GF-D8 (cell line): Measurements from ENCODE around the gene FOXS1.
"Not testable (repeated sequence)": the region's sequence is repeated elsewhere in the genome, so short reads cannot be mapped to it uniquely, and the experiment has no call there.

Experiments used
- DNase-seq: peaks from one replicate; lab custom pipeline; 2025; lab: John Stamatoyannopoulos, UW

Gene FOXS1

GRCh38 chr20:31839782-31840487 is 5.5 kb downstream of the FOXS1 start:
- DNase-seq, result no peak

- DNase-seq, result peak; percentile 41
These were observed 6.6 kb downstream of the FOXS1 start for GRCh38 chr20:31838646-31839292.

- no peak for DNase-seq
These were observed 7.5 kb downstream of the FOXS1 start for GRCh38 chr20:31837896-31838397.

- no peak for DNase-seq
These were observed 8.4 kb downstream of the FOXS1 start for GRCh38 chr20:31836853-31837608.

- DNase-seq, result peak; percentile 73
These were observed 9.2 kb downstream of the FOXS1 start for GRCh38 chr20:31835977-31836852.

GRCh38 chr20:31835554-31835953 is 9.8 kb downstream of the FOXS1 start:
- no peak for DNase-seq

- DNase-seq, result no peak
These were observed 11.4 kb downstream of the FOXS1 start for GRCh38 chr20:31833931-31834521.

- no peak for DNase-seq
These were observed 12.1 kb downstream of the FOXS1 start for GRCh38 chr20:31833130-31833930.

GRCh38 chr20:31831771-31832306 is 13.6 kb downstream of the FOXS1 start:
- DNase-seq, result no peak

GRCh38 chr20:31831211-31831610 is 14.2 kb downstream of the FOXS1 start:
- no peak for DNase-seq

GRCh38 chr20:31830406-31830981 is 14.9 kb downstream of the FOXS1 start:
- no peak for DNase-seq

- no peak for DNase-seq
These were observed 15.7 kb downstream of the FOXS1 start for GRCh38 chr20:31829731-31830130.

- not testable (repeated sequence) for DNase-seq
These were observed 17.4 kb downstream of the FOXS1 start for GRCh38 chr20:31828016-31828415.

GRCh38 chr20:31827059-31827458 is 18.3 kb downstream of the FOXS1 start:
- DNase-seq, result no peak

- DNase-seq, result no peak
These were observed 19.3 kb downstream of the FOXS1 start for GRCh38 chr20:31826074-31826473.

GRCh38 chr20:31824554-31825313 is 20.7 kb downstream of the FOXS1 start:
- no peak for DNase-seq

GRCh38 chr20:31824125-31824485 is 21.3 kb downstream of the FOXS1 start:
- DNase-seq, result no peak

- no peak for DNase-seq
These were observed 21.9 kb downstream of the FOXS1 start for GRCh38 chr20:31823360-31824124.
